Activated B cell treated with CpG ODN at 0.5 μM for 24 hours (primary cell): ENCODE results near the gene TMEM187. TPM values are rescaled to one million over a fixed set of nuclear protein-coding genes. Genes with fewer than 3 reads are reported as not detected.
A peak's percentile ranks its signal among the peaks of the same experiment; 100 is the strongest.

ENCODE experiments used
- ATAC-seq: fragments of 200-7000 bp; cut with Tn5 transposase; one replicate; pipeline ENCODE4 v1.10.0; 2021; ENCODE audit warnings: low read depth, mild to moderate bottlenecking, moderate library complexity
- CTCF ChIA-PET: fragments of 350-600 bp; sonication (Branson Sonifier 250); formaldehyde crosslinking; loops from one replicate; lab custom pipeline; 2021; ENCODE audit warnings: antibody characterized with exemption; lab: Charles Lee
- POLR2A ChIA-PET: fragments of 350-600 bp; sonication (Branson Sonifier 250); formaldehyde crosslinking; loops from one replicate; lab custom pipeline; 2021; ENCODE audit warnings: antibody characterized with exemption; lab: Charles Lee
- DNase-seq: peaks from one replicate; pipeline ENCODE4 v3.0.0; 2022
- H3K27ac Mint-ChIP-seq: one replicate; pipeline ENCODE4 v1.8.0; 2020; ENCODE audit warnings: mixed read lengths
- H3K27me3 Mint-ChIP-seq: one replicate; pipeline ENCODE4 v1.8.0; 2021; ENCODE audit warnings: mixed read lengths
- H3K36me3 Mint-ChIP-seq: one replicate; pipeline ENCODE4 v1.8.0; 2021; ENCODE audit warnings: low read depth, mixed read lengths
- H3K4me1 Mint-ChIP-seq: one replicate; pipeline ENCODE4 v1.8.0; 2021; ENCODE audit warnings: mixed read lengths
- H3K4me3 Mint-ChIP-seq: one replicate; pipeline ENCODE4 v1.8.0; 2020; ENCODE audit warnings: mild to moderate bottlenecking, mixed read lengths
- H3K9me3 Mint-ChIP-seq: one replicate; pipeline ENCODE4 v1.8.0; 2020; ENCODE audit warnings: mixed read lengths
- intact Hi-C: fragments of 100-400 bp; cut with micrococcal nuclease; formaldehyde crosslinking; loops from one replicate; pipeline ENCODE4 v1.15.1; 2024
- total RNA-seq: library from RNA; stranded (reverse); gene quantifications from 2 replicates; pipeline ENCODE4 v1.2.3, GENCODE V29; 2022
- TF ChIP-seq, protein P1 (sequence below): fragments of 200-600 bp; IDR thresholded peaks from one replicate; pipeline ENCODE4 v1.8.0; 2022; ENCODE audit warnings: antibody characterized with exemption, mild to moderate bottlenecking

The TMEM187 gene
- total RNA-seq, 1 donor from 2014 or later, result 2.9 TPM

DNA sequence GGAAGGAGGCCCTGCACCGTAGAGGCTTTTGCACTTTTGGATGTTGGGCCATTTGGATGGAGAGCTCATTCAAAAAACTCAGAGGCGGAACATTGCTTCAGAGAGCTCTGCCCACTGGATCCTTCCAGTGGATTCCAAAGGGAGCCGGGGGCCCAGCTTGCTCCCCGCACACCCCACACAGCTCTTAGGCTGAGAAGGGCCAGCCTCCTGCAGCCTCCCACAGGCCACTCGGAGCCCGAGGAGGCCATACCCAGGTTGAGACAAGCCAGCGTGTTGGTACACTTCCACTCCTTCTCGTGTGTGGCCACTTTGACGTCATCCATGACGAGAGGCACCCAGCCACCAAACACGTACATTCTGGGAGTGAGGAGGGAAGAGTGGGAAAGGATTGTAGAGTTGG lies 11.3 kb upstream of the TMEM187 start:
- no peak for ATAC-seq
- peaks cover 18% of the 10 kb centered on the region for H3K4me1 Mint-ChIP-seq
- DNase-seq, result no peak
- no peak overlapping the region for H3K4me3 Mint-ChIP-seq
- ChIA-PET CTCF (no interaction called here), POLR2A (interaction anchor here (1.5 kb wide), 1 partner anchor 8 kb away, joined by 3 read pairs; no protein-coding TSS in a partner anchor)
- intact Hi-C loops, result loop anchor here (5.0 kb wide), 1 partner anchor 1004 kb away; no protein-coding TSS in a partner anchor
- H3K36me3 Mint-ChIP-seq, result peaks cover 56% of the 10 kb centered on the region
- H3K9me3 Mint-ChIP-seq, result no peaks in the 10 kb centered on the region
- H3K27ac Mint-ChIP-seq, result no peak overlapping the region
- no peaks in the 10 kb centered on the region for H3K27me3 Mint-ChIP-seq
- TF ChIP-seq, protein P1, sequence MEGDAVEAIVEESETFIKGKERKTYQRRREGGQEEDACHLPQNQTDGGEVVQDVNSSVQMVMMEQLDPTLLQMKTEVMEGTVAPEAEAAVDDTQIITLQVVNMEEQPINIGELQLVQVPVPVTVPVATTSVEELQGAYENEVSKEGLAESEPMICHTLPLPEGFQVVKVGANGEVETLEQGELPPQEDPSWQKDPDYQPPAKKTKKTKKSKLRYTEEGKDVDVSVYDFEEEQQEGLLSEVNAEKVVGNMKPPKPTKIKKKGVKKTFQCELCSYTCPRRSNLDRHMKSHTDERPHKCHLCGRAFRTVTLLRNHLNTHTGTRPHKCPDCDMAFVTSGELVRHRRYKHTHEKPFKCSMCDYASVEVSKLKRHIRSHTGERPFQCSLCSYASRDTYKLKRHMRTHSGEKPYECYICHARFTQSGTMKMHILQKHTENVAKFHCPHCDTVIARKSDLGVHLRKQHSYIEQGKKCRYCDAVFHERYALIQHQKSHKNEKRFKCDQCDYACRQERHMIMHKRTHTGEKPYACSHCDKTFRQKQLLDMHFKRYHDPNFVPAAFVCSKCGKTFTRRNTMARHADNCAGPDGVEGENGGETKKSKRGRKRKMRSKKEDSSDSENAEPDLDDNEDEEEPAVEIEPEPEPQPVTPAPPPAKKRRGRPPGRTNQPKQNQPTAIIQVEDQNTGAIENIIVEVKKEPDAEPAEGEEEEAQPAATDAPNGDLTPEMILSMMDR, result no peak

DNA sequence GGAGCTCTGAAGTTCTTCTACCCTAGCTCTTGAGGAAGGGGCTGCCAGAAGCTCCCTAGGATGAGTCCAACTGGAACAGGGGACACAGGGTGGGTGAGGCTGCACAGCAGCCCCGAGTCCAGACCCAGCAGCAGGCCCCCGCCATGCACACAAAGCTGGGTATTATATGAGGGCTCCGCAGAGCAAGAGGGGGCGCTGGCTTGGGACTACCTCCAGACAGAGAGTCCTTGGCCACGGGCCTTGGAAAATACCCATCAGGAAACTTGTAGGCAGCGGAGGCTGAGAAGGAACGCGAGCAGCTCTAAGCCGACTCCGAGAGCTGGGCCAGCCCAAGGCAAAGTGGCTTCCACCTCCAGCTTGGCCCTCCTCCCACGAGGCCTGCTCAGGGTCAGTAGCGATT lies 9.0 kb upstream of the TMEM187 start:
- Mint-ChIP-seq H3K27ac (no peak overlapping the region), H3K36me3 (peaks cover 48% of the 10 kb centered on the region), H3K27me3 (no peaks in the 10 kb centered on the region), H3K4me3 (no peak overlapping the region), H3K4me1 (peaks cover 41% of the 10 kb centered on the region), H3K9me3 (no peaks in the 10 kb centered on the region)
- ATAC-seq (no peak), DNase-seq (no peak)
- ChIA-PET POLR2A (no interaction called here), CTCF (interaction anchor here (0.7 kb wide), 1 partner anchor 16 kb away, joined by 3 read pairs; no protein-coding TSS in a partner anchor)
- TF ChIP-seq, protein P1, result no peak
- intact Hi-C loops, result loop anchor here (5.0 kb wide), 1 partner anchor 1006 kb away; no protein-coding TSS in a partner anchor

DNA sequence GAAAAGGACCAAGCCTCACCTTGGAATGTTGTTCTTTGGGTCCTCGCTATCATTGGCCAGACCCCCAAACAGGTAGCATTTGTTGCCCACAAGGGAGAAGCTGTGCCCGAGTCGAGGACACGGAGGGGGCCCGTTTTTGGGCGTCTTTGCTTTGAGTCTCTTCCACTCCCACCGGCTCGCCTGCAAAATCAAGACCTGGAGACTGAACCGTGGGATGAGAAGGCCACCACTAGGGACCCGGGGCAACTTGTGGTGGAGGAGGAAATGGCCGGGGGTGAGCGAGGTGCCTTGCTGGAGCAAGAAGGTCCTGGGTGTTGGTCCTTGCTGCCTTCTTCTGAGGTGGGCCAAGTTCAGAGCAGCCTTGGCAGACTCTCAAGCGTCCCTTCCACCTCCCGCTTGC lies 8.4 kb upstream of the TMEM187 start:
- Mint-ChIP-seq H3K27ac (no peak overlapping the region), H3K4me1 (peaks cover 45% of the 10 kb centered on the region), H3K9me3 (no peaks in the 10 kb centered on the region), H3K4me3 (no peak overlapping the region), H3K27me3 (no peaks in the 10 kb centered on the region), H3K36me3 (peaks cover 42% of the 10 kb centered on the region)
- POLR2A ChIA-PET, result no interaction called here
- intact Hi-C loops, result loop anchor here (5.0 kb wide), 1 partner anchor 1007 kb away; no protein-coding TSS in a partner anchor
- no peak for ATAC-seq
- no peak for DNase-seq
- CTCF ChIA-PET, result interaction anchor here (0.7 kb wide), 1 partner anchor 16 kb away, joined by 3 read pairs; no protein-coding TSS in a partner anchor
- TF ChIP-seq, protein P1, result no peak

DNA sequence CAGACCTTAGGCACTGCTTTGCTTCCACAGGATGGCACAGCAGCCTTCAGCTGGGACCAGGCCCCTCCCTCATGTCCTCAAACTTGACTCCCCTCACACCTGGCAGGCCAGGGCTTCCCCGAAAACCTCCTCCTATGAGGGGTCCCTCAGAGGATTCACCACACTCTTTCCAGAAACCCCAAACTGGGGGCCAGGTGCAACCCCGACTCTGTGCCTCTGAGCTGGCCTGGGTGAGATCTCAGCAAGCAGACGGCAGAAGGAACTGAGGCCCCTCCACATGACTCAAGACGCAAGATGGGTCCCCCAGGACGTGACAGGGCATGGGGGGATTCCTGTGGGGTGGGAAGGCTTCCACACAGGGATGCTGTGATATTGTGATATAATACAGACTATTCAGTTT lies 7.1 kb upstream of the TMEM187 start:
- Mint-ChIP-seq H3K36me3 (peaks cover 33% of the 10 kb centered on the region), H3K27ac (no peak overlapping the region), H3K4me3 (no peak overlapping the region), H3K9me3 (no peaks in the 10 kb centered on the region), H3K27me3 (no peaks in the 10 kb centered on the region), H3K4me1 (peaks cover 51% of the 10 kb centered on the region)
- DNase-seq, result no peak
- CTCF ChIA-PET, result no interaction called here
- POLR2A ChIA-PET, result interaction anchor here (0.5 to 8.1 kb wide), 2 partner anchors 39 to 89 kb away, joined by 5 to 114 read pairs; partner anchors contain the start of gene ARHGAP4
- no peak for ATAC-seq
- intact Hi-C loops, result no loop called here
- TF ChIP-seq, protein P1, result no peak

DNA sequence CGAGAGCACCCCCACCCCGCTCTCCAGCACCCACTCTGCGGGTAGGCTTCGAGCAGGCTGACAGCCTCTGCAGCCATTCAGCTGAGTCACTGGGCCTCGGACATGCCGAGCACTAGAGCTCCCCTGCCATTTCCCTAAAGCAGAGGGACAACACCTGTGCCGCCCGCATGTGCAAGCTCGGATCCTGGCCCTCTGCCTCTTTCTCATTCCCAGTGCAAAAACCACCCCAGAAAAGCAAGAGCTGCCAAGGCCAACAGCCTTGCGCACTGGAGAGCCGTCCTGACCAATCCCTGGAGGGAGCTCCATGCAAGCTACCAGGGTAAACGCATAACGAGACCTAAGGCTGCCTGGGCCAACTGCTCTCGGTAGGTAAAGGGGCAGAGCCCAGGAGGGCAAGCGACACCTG lies 6.3 kb upstream of the TMEM187 start:
- DNase-seq (no peak), ATAC-seq (no peak)
- peak overlapping the region; percentile 59 for H3K27ac Mint-ChIP-seq
- TF ChIP-seq, protein P1, result no peak
- H3K36me3 Mint-ChIP-seq, result peaks cover 28% of the 10 kb centered on the region
- intact Hi-C loops, result loop anchor here (2.0 kb wide), 2 partner anchors 13 to 569 kb away; no protein-coding TSS in a partner anchor
- POLR2A ChIA-PET, result interaction anchor here (0.8 to 8.1 kb wide), 3 partner anchors 16 to 54 kb away, joined by 3 to 114 read pairs (median 3); partner anchors contain the start of gene ARHGAP4
- H3K27me3 Mint-ChIP-seq, result no peaks in the 10 kb centered on the region
- H3K4me1 Mint-ChIP-seq, result peaks cover 51% of the 10 kb centered on the region
- CTCF ChIA-PET, result interaction anchor here (0.9 to 1.1 kb wide), 3 partner anchors 14 to 43 kb away, joined by 3 read pairs; no protein-coding TSS in a partner anchor
- H3K4me3 Mint-ChIP-seq, result peak overlapping the region; percentile 66
- H3K9me3 Mint-ChIP-seq, result no peaks in the 10 kb centered on the region
